ENCODE results near the gene GLRA3.

- TF ChIP-seq EZH2 (IDR thresholded peaks at IDR 0.05; ENCODE audit: low read depth, low read length, severe bottlenecking), result no peak
- TF ChIP-seq EGR1 (IDR thresholded peaks at IDR 0.05; ENCODE audit: borderline replicate concordance, low read depth, low read length), result no peak
- no peak for TF ChIP-seq CTCF (IDR thresholded peaks at IDR 0.05; ENCODE audit: control extremely low read depth in 1 of 3, insufficient read depth in 1 of 3, low read depth in 1 of 3, low read length in 3 of 3)
- TF ChIP-seq CEBPB (IDR thresholded peaks at IDR 0.05; ENCODE audit: low read depth, low read length), result no peak
- TF ChIP-seq TCF12 (IDR thresholded peaks at IDR 0.05; ENCODE audit: low read depth, low read length), result no peak
- TF ChIP-seq ZNF274 (IDR thresholded peaks at IDR 0.05; ENCODE audit: borderline replicate concordance, extremely low read depth, low read length), result no peak
- TF ChIP-seq POLR2AphosphoS5 (IDR thresholded peaks at IDR 0.05; ENCODE audit: low read depth, low read length), result no peak
- no peak for TF ChIP-seq SP4 (IDR thresholded peaks at IDR 0.05; ENCODE audit: low read length)
- TF ChIP-seq MAX (IDR thresholded peaks at IDR 0.05), result no peak
These were observed 233.7 kb downstream of the GLRA3 start for GRCh38 chr4:174595141-174595929.

All from H1 (cell line).